Upper lobe of left lung (tissue), 4 donors: Measurements from ENCODE around the gene ZNF212.

ENCODE experiments used
- CTCF ChIP-seq, 6 experiments: fragments of 450-650 bp in 4 of 6; fragments of 200-600 bp in 2 of 6; sonication (generic) in 2 of 6; IDR thresholded peaks; one replicate each; pipeline ENCODE4 v1.5.1; 2016 to 2019; ENCODE audit warnings: antibody characterized with exemption in 6 of 6
- EP300 ChIP-seq, 4 donors: sonication (generic); formaldehyde crosslinking; IDR thresholded peaks; one replicate each; pipeline ENCODE4 v1.5.1; 2017; ENCODE audit warnings: antibody characterized with exemption in 4 of 4, control low read depth in 2 of 4
- POLR2A ChIP-seq, 4 donors: fragments of 450-650 bp; IDR thresholded peaks; one replicate each; pipeline ENCODE4 v1.5.1; 2016 to 2017; ENCODE audit warnings: antibody characterized with exemption in 4 of 4, mild to moderate bottlenecking in 2 of 4
- POLR2AphosphoS5 ChIP-seq, 2 donors: sonication (generic); formaldehyde crosslinking; IDR thresholded peaks; one replicate each; pipeline ENCODE4 v1.5.1; 2017; ENCODE audit warnings: antibody characterized with exemption in 2 of 2

- TF ChIP-seq POLR2A (IDR thresholded peaks at IDR 0.05), result no peak
- no peak for TF ChIP-seq POLR2AphosphoS5 (IDR thresholded peaks at IDR 0.05)
- no peak for TF ChIP-seq CTCF (IDR thresholded peaks at IDR 0.05)
- no peak for TF ChIP-seq EP300 (IDR thresholded peaks at IDR 0.05)
These were observed 55.4 kb downstream of the ZNF212 start for GRCh38 chr7:149294634-149295480.
